ENCODE data around the gene MRPS2.
A peak's percentile ranks its signal among the peaks of the same experiment; 100 is the strongest.

Gene MRPS2

GRCh38 chr9:135480071-135480939, 20.2 kb upstream of the MRPS2 start:
- DNase-seq (ENCODE audit: low read depth) = peak; percentile 23

- no peak for DNase-seq (ENCODE audit: low read depth)
Observed at GRCh38 chr9:135480940-135481310, 19.6 kb upstream of the MRPS2 start.

GRCh38 chr9:135482015-135482754, 18.3 kb upstream of the MRPS2 start:
- no peak for DNase-seq (ENCODE audit: low read depth)

GRCh38 chr9:135484460-135485277, 15.8 kb upstream of the MRPS2 start:
- DNase-seq (ENCODE audit: low read depth) = no peak

- DNase-seq (ENCODE audit: low read depth) = no peak
Observed at GRCh38 chr9:135485385-135485784, 15.1 kb upstream of the MRPS2 start.

- DNase-seq (ENCODE audit: low read depth) = no peak
Observed at GRCh38 chr9:135485832-135486231, 14.7 kb upstream of the MRPS2 start.

- no peak for DNase-seq (ENCODE audit: low read depth)
Observed at GRCh38 chr9:135486267-135487065, 14.0 kb upstream of the MRPS2 start.

GRCh38 chr9:135487281-135488012, 13.0 kb upstream of the MRPS2 start:
- DNase-seq (ENCODE audit: low read depth) = no peak

- no peak for DNase-seq (ENCODE audit: low read depth)
Observed at GRCh38 chr9:135488013-135488330, 12.5 kb upstream of the MRPS2 start.

- no peak for DNase-seq (ENCODE audit: low read depth)
Observed at GRCh38 chr9:135488527-135488926, 12.0 kb upstream of the MRPS2 start.

GRCh38 chr9:135489188-135489906, 11.1 kb upstream of the MRPS2 start:
- no peak for DNase-seq (ENCODE audit: low read depth)

- no peak for DNase-seq (ENCODE audit: low read depth)
Observed at GRCh38 chr9:135490166-135490870, 10.2 kb upstream of the MRPS2 start.

GRCh38 chr9:135490980-135491464, 9.5 kb upstream of the MRPS2 start:
- DNase-seq (ENCODE audit: low read depth) = no peak

GRCh38 chr9:135491764-135492163, 8.7 kb upstream of the MRPS2 start:
- DNase-seq (ENCODE audit: low read depth) = no peak

- DNase-seq (ENCODE audit: low read depth) = no peak
Observed at GRCh38 chr9:135492886-135493669, 7.4 kb upstream of the MRPS2 start.

GRCh38 chr9:135494791-135495559, 5.5 kb upstream of the MRPS2 start:
- no peak for DNase-seq (ENCODE audit: low read depth)

GRCh38 chr9:135498381-135499126, 1.9 kb upstream of the MRPS2 start:
- no peak for DNase-seq (ENCODE audit: low read depth)

All from amniotic epithelial cell (primary cell).